Mesenchymal stem cell (in vitro differentiated cells and primary cell): ENCODE data around the gene TNFSF9.
"Not testable (repeated sequence)": the region's sequence is repeated elsewhere in the genome, so short reads cannot be mapped to it uniquely, and the experiment has no call there.

Experiments used
- DNase-seq: peaks from one replicate; pipeline ENCODE4 v3.0.0-alpha.2; 2013
- H2AFZ ChIP-seq: one replicate; pipeline ENCODE4 v1.6.1; 2013; ENCODE audit warnings: low read depth, mild to moderate bottlenecking, control low read depth, inconsistent platforms, low read length, moderate library complexity
- H2AK5ac ChIP-seq: 2 replicates; pipeline ENCODE4 v1.6.1; 2013; ENCODE audit warnings: low read length, moderate library complexity, mild to moderate bottlenecking, inconsistent platforms; ENCODE audit not compliant: severe bottlenecking
- H2BK120ac ChIP-seq: one replicate; pipeline ENCODE4 v1.6.1; 2013; ENCODE audit warnings: low read depth, mild to moderate bottlenecking, inconsistent platforms, low read length, moderate library complexity
- H2BK12ac ChIP-seq, 2 experiments: one replicate each; pipeline ENCODE4 v1.6.1; 2013; ENCODE audit warnings: inconsistent platforms in 2 of 2, low read length in 2 of 2, mild to moderate bottlenecking in 2 of 2, moderate library complexity in 2 of 2, control low read depth in 1 of 2
- H2BK15ac ChIP-seq: one replicate; pipeline ENCODE4 v1.6.1; 2013; ENCODE audit warnings: mild to moderate bottlenecking, low read depth, inconsistent platforms; ENCODE audit not compliant: poor library complexity, severe bottlenecking
- H2BK5ac ChIP-seq: 2 replicates; pipeline ENCODE4 v1.6.1; 2013; ENCODE audit warnings: low read depth, mild to moderate bottlenecking, low read length, control low read depth, inconsistent platforms; ENCODE audit not compliant: poor library complexity, severe bottlenecking
- H3K14ac ChIP-seq, 2 experiments: one replicate each; pipeline ENCODE4 v1.6.1; 2013; ENCODE audit warnings: inconsistent platforms in 2 of 2, low read length in 2 of 2, control low read depth in 1 of 2, mild to moderate bottlenecking in 1 of 2, moderate library complexity in 1 of 2
- H3K18ac ChIP-seq, 2 experiments: one replicate each; pipeline ENCODE4 v1.6.1; 2013; ENCODE audit warnings: inconsistent platforms in 2 of 2, low read length in 2 of 2, control low read depth in 1 of 2, low read depth in 1 of 2, mild to moderate bottlenecking in 1 of 2
- H3K23ac ChIP-seq, 2 experiments: one replicate each; pipeline ENCODE4 v1.6.1; 2013; ENCODE audit warnings: inconsistent platforms in 2 of 2, low read length in 2 of 2, mild to moderate bottlenecking in 2 of 2, moderate library complexity in 2 of 2, control low read depth in 1 of 2
- H3K27ac ChIP-seq: 2 replicates; pipeline ENCODE4 v1.5.1; 2013; ENCODE audit warnings: mild to moderate bottlenecking, moderate library complexity, low read length, control low read depth, inconsistent platforms; ENCODE audit not compliant: poor library complexity, severe bottlenecking
- H3K27me3 ChIP-seq, 2 experiments: 2 replicates each; pipeline versions ENCODE4 v1.6.1 to v1.7.0; 2013; ENCODE audit warnings: low read length in 2 of 2, mild to moderate bottlenecking in 2 of 2, moderate library complexity in 2 of 2, control low read depth in 1 of 2, inconsistent platforms in 1 of 2; ENCODE audit not compliant: control insufficient read depth in 1 of 2, insufficient read depth in 1 of 2
- H3K36me3 ChIP-seq, 2 experiments: 2 replicates each; pipeline versions ENCODE4 v1.6.1 to v1.7.0; 2013; ENCODE audit warnings: low read length in 2 of 2, control low read depth in 1 of 2, inconsistent platforms in 1 of 2, low read depth in 1 of 2, mild to moderate bottlenecking in 1 of 2; ENCODE audit not compliant: insufficient read depth in 2 of 2, control insufficient read depth in 1 of 2
- H3K4ac ChIP-seq, 2 experiments: one replicate each; pipeline ENCODE4 v1.6.1; 2013; ENCODE audit warnings: inconsistent platforms in 2 of 2, low read length in 2 of 2, mild to moderate bottlenecking in 2 of 2, moderate library complexity in 2 of 2, control low read depth in 1 of 2, low read depth in 1 of 2
- H3K4me1 ChIP-seq: 2 replicates; pipeline ENCODE4 v1.6.1; 2013; ENCODE audit warnings: low read depth, low read length, control low read depth; ENCODE audit not compliant: control insufficient read depth, insufficient read depth
- H3K4me2 ChIP-seq: 2 replicates; pipeline ENCODE4 v1.6.1; 2013; ENCODE audit warnings: low read length, mild to moderate bottlenecking, inconsistent platforms; ENCODE audit not compliant: poor library complexity, severe bottlenecking
- H3K4me3 ChIP-seq, 2 experiments: 2 replicates each; pipeline versions ENCODE4 v1.5.1 to v1.7.0; 2013; ENCODE audit warnings: low read length in 2 of 2, mild to moderate bottlenecking in 2 of 2, control low read depth in 1 of 2, low read depth in 1 of 2; ENCODE audit not compliant: insufficient read depth in 1 of 2
- H3K79me1 ChIP-seq: replicated peaks from 2 replicates; pipeline ENCODE4 v1.6.1; 2013; ENCODE audit warnings: mild to moderate bottlenecking, control low read depth, low read length, inconsistent platforms; ENCODE audit not compliant: poor library complexity, severe bottlenecking
- H3K9ac ChIP-seq: 2 replicates; pipeline ENCODE4 v1.7.0; 2013; ENCODE audit warnings: mild to moderate bottlenecking, low read length, moderate library complexity
- H3K9me3 ChIP-seq: 2 replicates; pipeline ENCODE4 v1.7.0; 2013; ENCODE audit warnings: mild to moderate bottlenecking, low read length; ENCODE audit not compliant: control insufficient read depth
- H4K8ac ChIP-seq: one replicate; pipeline ENCODE4 v1.6.1; 2013; ENCODE audit warnings: inconsistent platforms, mild to moderate bottlenecking, low read length, moderate library complexity
- H4K91ac ChIP-seq: one replicate; pipeline ENCODE4 v1.6.1; 2013; ENCODE audit warnings: mild to moderate bottlenecking, low read length, inconsistent platforms
- WGBS: methylation state at CpG from one replicate; pipeline ENCODE4 v1.1.7; 2013; ENCODE audit warnings: mixed read lengths; 5-methylcytosine and 5-hydroxymethylcytosine counted together

Gene TNFSF9

DNA sequence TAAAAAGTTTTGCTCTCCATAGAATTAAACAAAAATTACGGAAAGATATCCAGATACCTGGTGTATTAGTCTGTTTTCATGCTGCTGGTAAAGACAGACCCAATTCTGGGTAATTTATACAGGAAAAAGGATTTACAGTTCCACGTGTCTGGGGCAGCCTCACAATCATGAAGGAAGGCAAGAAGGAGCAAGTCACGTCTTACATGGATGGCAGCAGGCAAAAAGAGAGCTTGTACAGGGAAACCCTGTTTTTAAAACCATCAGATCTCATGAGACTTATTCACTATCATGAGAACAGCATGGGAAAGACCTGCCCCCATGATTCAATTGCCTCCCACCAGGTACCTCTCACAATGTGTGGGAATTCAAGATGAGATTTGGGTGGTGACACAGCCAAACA is 35.9 kb downstream of the TNFSF9 start:
- not testable (repeated sequence) for H2BK5ac ChIP-seq, H2BK15ac ChIP-seq, H3K9ac ChIP-seq, H2AK5ac ChIP-seq, H4K8ac ChIP-seq, H3K36me3 ChIP-seq, H3K18ac ChIP-seq, H3K4ac ChIP-seq, H3K27ac ChIP-seq, H3K4me2 ChIP-seq, H2BK120ac ChIP-seq, H3K14ac ChIP-seq, H3K4me3 ChIP-seq, H3K4me1 ChIP-seq, H2AFZ ChIP-seq, H3K23ac ChIP-seq, H4K91ac ChIP-seq, DNase-seq, H3K79me1 ChIP-seq, H2BK12ac ChIP-seq
- WGBS = 8% methylated on average over 3 of the region's 3 CpGs
- peaks cover 0 to 31% of the 10 kb centered on the region in 2 experiments for H3K27me3 ChIP-seq
- peaks cover 12% of the 10 kb centered on the region for H3K9me3 ChIP-seq

DNA sequence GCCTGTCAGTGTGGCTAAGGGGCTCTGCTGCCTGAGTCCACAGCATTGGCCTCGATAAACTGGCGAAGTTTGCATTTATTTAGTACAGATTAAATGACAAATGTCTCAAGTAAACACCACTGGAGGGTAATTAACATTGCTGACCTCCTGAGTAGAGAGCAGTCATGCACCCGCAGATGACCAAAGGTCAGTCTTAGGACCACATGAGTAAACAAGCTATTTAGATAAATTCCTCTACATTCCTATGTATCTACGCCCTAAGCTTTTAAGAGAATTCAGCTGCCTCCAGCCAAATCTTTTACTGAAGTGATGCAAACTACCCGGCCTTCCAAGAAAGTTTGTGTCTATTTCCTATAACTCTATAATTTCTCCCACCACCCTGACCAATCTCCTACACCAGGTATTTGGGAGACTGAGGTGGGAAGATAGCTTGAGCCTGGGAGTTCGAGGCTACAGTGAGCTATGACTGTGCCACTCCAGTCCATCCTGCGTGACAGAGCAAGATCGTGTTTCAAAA is 37.2 kb downstream of the TNFSF9 start:
- H3K4me2 ChIP-seq = no peak overlapping the region
- WGBS = 50% methylated on average over 6 of the region's 8 CpGs
- H3K18ac ChIP-seq = no peak overlapping the region
- H4K8ac ChIP-seq = no peak overlapping the region
- no peak overlapping the region for H3K9ac ChIP-seq
- H3K14ac ChIP-seq = no peak overlapping the region
- no peak overlapping the region for H3K4me3 ChIP-seq
- no peak overlapping the region for H2BK120ac ChIP-seq
- no peak overlapping the region for H2AK5ac ChIP-seq
- H3K27me3 ChIP-seq = peaks cover 7 to 37% of the 10 kb centered on the region in 2 experiments
- H3K36me3 ChIP-seq = no peaks in the 10 kb centered on the region
- H3K27ac ChIP-seq = no peak overlapping the region
- no peak for DNase-seq
- H4K91ac ChIP-seq = no peak overlapping the region
- no peaks in the 10 kb centered on the region for H3K4me1 ChIP-seq
- no peak overlapping the region for H3K4ac ChIP-seq
- no peak overlapping the region for H2BK15ac ChIP-seq
- no peak overlapping the region for H2AFZ ChIP-seq
- H2BK5ac ChIP-seq = no peak overlapping the region
- no peak overlapping the region for H3K23ac ChIP-seq
- no peak overlapping the region for H2BK12ac ChIP-seq
- peaks cover 12% of the 10 kb centered on the region for H3K9me3 ChIP-seq
- H3K79me1 ChIP-seq = no peaks in the 10 kb centered on the region

DNA sequence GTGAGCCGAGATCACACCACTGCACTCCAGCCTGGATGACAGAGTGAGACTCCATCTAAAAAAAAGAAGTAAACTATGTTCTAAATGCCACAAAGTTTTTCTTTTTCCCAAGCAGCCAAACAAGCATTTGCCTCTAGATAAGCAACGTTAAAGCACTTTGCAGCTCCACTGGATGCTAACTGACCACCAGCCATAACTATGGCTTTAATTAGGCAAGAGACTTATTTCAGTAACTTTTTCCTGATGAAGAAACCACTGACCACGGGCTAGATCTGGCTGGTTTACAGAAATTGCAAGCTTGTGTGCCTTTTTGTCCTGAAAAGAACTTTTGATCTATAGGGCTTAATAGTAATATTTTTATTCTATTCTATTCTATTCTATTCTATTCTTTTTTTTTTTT is 38.0 kb downstream of the TNFSF9 start:
- H4K8ac ChIP-seq = no peak overlapping the region
- no peaks in the 10 kb centered on the region for H3K36me3 ChIP-seq
- H2AK5ac ChIP-seq = no peak overlapping the region
- no peak overlapping the region for H3K23ac ChIP-seq
- peaks cover 12% of the 10 kb centered on the region for H3K9me3 ChIP-seq
- no peak overlapping the region for H3K9ac ChIP-seq
- no peak overlapping the region for H2BK5ac ChIP-seq
- H2AFZ ChIP-seq = no peak overlapping the region
- H3K79me1 ChIP-seq = no peaks in the 10 kb centered on the region
- no peak overlapping the region for H3K4me2 ChIP-seq
- no peak overlapping the region for H3K4me3 ChIP-seq
- no peak overlapping the region for H2BK15ac ChIP-seq
- no peaks in the 10 kb centered on the region for H3K4me1 ChIP-seq
- no peak for DNase-seq
- no peak overlapping the region for H3K4ac ChIP-seq
- no peak overlapping the region for H3K14ac ChIP-seq
- H2BK120ac ChIP-seq = no peak overlapping the region
- peaks cover 7 to 36% of the 10 kb centered on the region in 2 experiments for H3K27me3 ChIP-seq
- no peak overlapping the region for H3K18ac ChIP-seq
- no peak overlapping the region for H2BK12ac ChIP-seq
- H4K91ac ChIP-seq = no peak overlapping the region
- 69% methylated on average over 2 of the region's 3 CpGs for WGBS
- H3K27ac ChIP-seq = no peak overlapping the region

DNA sequence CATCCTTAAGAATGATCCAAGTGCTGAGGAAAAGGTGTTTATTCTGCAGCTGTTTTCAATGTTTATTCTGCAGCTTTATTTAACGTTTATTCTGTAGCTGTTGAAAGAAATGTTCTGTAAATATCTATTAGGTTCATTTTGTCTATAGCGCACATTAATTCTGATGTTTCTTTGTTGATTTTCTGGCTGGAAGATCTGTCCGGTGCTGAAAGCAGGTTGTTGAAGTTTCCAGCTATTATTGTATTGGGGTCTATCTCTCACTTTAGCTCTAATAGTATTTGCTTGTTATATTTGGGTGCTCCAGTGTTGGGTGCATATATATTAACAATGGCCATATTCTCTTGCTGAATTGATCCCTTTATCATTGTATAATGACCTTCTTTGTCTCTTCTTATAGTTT is 39.9 kb downstream of the TNFSF9 start:
- Histone ChIP-seq H3K9me3 (peaks cover 6% of the 10 kb centered on the region), H3K9ac (no peak overlapping the region), H2AK5ac (no peak overlapping the region), H3K14ac (no peak overlapping the region), H3K23ac (no peak overlapping the region), H3K27me3 (peaks cover 7 to 46% of the 10 kb centered on the region in 2 experiments), H3K27ac (no peak overlapping the region), H2BK15ac (no peak overlapping the region), H2BK120ac (no peak overlapping the region), H3K18ac (no peak overlapping the region), H3K4ac (no peak overlapping the region), H2AFZ (no peak overlapping the region), H4K91ac (no peak overlapping the region), H2BK5ac (no peak overlapping the region), H3K4me1 (no peaks in the 10 kb centered on the region), H4K8ac (no peak overlapping the region), H3K79me1 (no peaks in the 10 kb centered on the region), H3K36me3 (no peaks in the 10 kb centered on the region), H2BK12ac (no peak overlapping the region), H3K4me3 (no peak overlapping the region), H3K4me2 (no peak overlapping the region)
- DNase-seq = no peak
- WGBS = 55% methylated on average over 3 of the region's 3 CpGs
